HG02885 (cell line): ENCODE results near the gene MYO5B.
A peak's percentile ranks its signal among the peaks of the same experiment; 100 is the strongest.
"Not testable (repeated sequence)": the region's sequence is repeated elsewhere in the genome, so short reads cannot be mapped to it uniquely, and the experiment has no call there.

Source experiments
- ATAC-seq: cut with Tn5 transposase; IDR thresholded peaks from one replicate; pipeline ENCODE4 v1.9.1; 2021; ENCODE audit warnings: mild to moderate bottlenecking; ENCODE audit not compliant: unreplicated experiment, poor library complexity

MYO5B gene

GRCh38 chr18:49817947-49818346 lies 377.0 kb downstream of the MYO5B start:
- ATAC-seq, result no peak

- ATAC-seq, result no peak
Measured at GRCh38 chr18:49815927-49816326, 379.0 kb downstream of the MYO5B start.

GRCh38 chr18:49814147-49814499 lies 380.8 kb downstream of the MYO5B start:
- ATAC-seq, result peak; percentile 34

GRCh38 chr18:49813319-49814146 lies 381.4 kb downstream of the MYO5B start, which contains the start of gene ACAA2:
Gene ACAA2, minus strand, starts transcription at chr18:49813533. Its CDS starts 49 bp downstream, at chr18:49813484.
- ATAC-seq, result peak; percentile 85

- peak; percentile 24 for ATAC-seq
Measured at GRCh38 chr18:49813069-49813318, 382.0 kb downstream of the MYO5B start.

GRCh38 chr18:49812286-49813068 lies 382.5 kb downstream of the MYO5B start:
- no peak for ATAC-seq

GRCh38 chr18:49811151-49811938 lies 383.6 kb downstream of the MYO5B start:
- ATAC-seq, result no peak

- not testable (repeated sequence) for ATAC-seq
Measured at GRCh38 chr18:49808553-49809191, 386.3 kb downstream of the MYO5B start.

GRCh38 chr18:49804096-49804495 lies 390.9 kb downstream of the MYO5B start:
- ATAC-seq, result no peak

- no peak for ATAC-seq
Measured at GRCh38 chr18:49802623-49803022, 392.3 kb downstream of the MYO5B start.

- ATAC-seq, result not testable (repeated sequence)
Measured at GRCh38 chr18:49800491-49800890, 394.5 kb downstream of the MYO5B start.

- not testable (repeated sequence) for ATAC-seq
Measured at GRCh38 chr18:49799806-49800205, 395.1 kb downstream of the MYO5B start.

GRCh38 chr18:49798001-49798400 lies 396.9 kb downstream of the MYO5B start:
- ATAC-seq, result no peak

- ATAC-seq, result no peak
Measured at GRCh38 chr18:49795612-49796552, 399.1 kb downstream of the MYO5B start.

GRCh38 chr18:49794743-49795142 lies 400.2 kb downstream of the MYO5B start:
- no peak for ATAC-seq

- not testable (repeated sequence) for ATAC-seq
Measured at GRCh38 chr18:49789560-49790134, 405.3 kb downstream of the MYO5B start.

- ATAC-seq, result peak; percentile 86
Measured at GRCh38 chr18:49788327-49788898, 406.5 kb downstream of the MYO5B start.

- ATAC-seq, result no peak
Measured at GRCh38 chr18:49786019-49786720, 408.8 kb downstream of the MYO5B start.
